Stimulated activated CD4-positive, alpha-beta T cell treated with anti-CD3 and anti-CD28 coated beads, Interleukin-2, amount 100 ng/mL, for 24 hours (primary cell): ENCODE data around the gene TMEM53.

Experiments
- DNase-seq, 2 donors: peaks; one replicate each; pipeline ENCODE4 v3.0.0-alpha.2; 2020

The TMEM53 gene

GRCh38 chr1:44645476-44646244 lies 28.6 kb downstream of the TMEM53 start:
- DNase-seq: no peak

GRCh38 chr1:44644806-44645205 lies 29.5 kb downstream of the TMEM53 start:
- DNase-seq: no peak

- no peak for DNase-seq
Observed at GRCh38 chr1:44643721-44644334, 30.5 kb downstream of the TMEM53 start.

- DNase-seq: no peak
Observed at GRCh38 chr1:44642925-44643324, 31.4 kb downstream of the TMEM53 start.

- no peak for DNase-seq
Observed at GRCh38 chr1:44642255-44642654, 32.0 kb downstream of the TMEM53 start.

- DNase-seq: no peak
Observed at GRCh38 chr1:44641126-44642102, 32.9 kb downstream of the TMEM53 start.

GRCh38 chr1:44640200-44640853 lies 34.0 kb downstream of the TMEM53 start:
- no peak for DNase-seq

- DNase-seq: no peak
Observed at GRCh38 chr1:44637702-44638411, 36.4 kb downstream of the TMEM53 start.

- no peak for DNase-seq
Observed at GRCh38 chr1:44636688-44637598, 37.3 kb downstream of the TMEM53 start.

GRCh38 chr1:44636083-44636687 lies 38.1 kb downstream of the TMEM53 start:
- no peak for DNase-seq

- DNase-seq: no peak
Observed at GRCh38 chr1:44635439-44635838, 38.8 kb downstream of the TMEM53 start.

GRCh38 chr1:44634606-44635189 lies 39.6 kb downstream of the TMEM53 start:
- no peak for DNase-seq

- DNase-seq: no peak
Observed at GRCh38 chr1:44632598-44632997, 41.7 kb downstream of the TMEM53 start.

GRCh38 chr1:44631647-44632539 lies 42.4 kb downstream of the TMEM53 start:
- peak; percentile 92 for DNase-seq

GRCh38 chr1:44631333-44631646 lies 43.0 kb downstream of the TMEM53 start:
- no peak for DNase-seq

GRCh38 chr1:44630116-44630515 lies 44.2 kb downstream of the TMEM53 start:
- no peak for DNase-seq

GRCh38 chr1:44628962-44629756 lies 45.1 kb downstream of the TMEM53 start:
- no peak for DNase-seq

- DNase-seq: no peak
Observed at GRCh38 chr1:44625348-44625747, 48.9 kb downstream of the TMEM53 start.
